Astrocyte (in vitro differentiated cells and primary cell): ENCODE measurements around the gene TMEM222.

Experiments
- CTCF ChIP-seq: IDR thresholded peaks from 2 replicates; pipeline ENCODE4 v1.5.1; 2011; ENCODE audit warnings: low read depth, mild to moderate bottlenecking, inconsistent platforms, low read length, moderate library complexity; ENCODE audit not compliant: insufficient read depth
- EZH2 ChIP-seq: IDR thresholded peaks from 2 replicates; pipeline ENCODE4 v1.6.1; 2012; ENCODE audit warnings: mild to moderate bottlenecking, low read length, inconsistent platforms; ENCODE audit not compliant: insufficient read depth

DNA sequence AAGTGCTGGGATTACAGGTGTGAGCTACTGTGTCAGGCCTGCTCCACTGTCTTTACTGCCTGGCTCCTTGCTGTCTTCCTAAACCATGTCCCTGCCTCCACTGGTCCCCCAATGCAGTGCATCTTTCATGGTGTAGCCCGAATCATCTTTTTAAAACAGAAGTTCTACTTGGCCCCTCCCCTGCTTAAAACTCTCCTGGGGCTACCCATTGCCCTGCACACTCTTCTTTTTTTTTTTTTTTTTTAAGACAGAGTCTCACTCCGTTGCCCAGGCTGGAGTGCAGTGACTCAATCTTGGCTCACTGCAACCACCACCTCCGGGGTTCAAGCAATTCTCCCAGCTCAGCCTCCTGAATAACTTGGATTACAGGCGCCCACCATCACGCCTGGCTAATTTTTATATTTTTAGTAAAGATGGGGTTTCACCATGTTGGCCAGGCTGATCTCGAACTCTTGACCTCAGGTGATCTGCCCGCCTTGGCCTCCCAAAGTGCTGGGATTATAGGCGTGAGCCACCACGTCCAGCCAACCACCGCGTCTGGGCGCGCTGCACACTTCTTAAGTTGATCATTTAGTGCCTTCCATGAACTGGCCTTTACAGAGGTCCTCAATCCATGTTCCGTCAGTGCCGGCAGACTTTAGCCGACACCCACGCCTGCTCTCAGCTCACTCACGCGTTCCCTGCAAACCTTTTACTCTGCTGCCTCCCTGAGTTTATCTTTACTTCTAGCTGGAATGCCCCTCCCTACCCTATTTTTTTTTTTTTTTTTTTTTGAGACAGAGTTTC, 50.3 kb downstream of the TMEM222 start:
- TF ChIP-seq CTCF (no peak), EZH2 (no peak)
